Breast epithelium (tissue), 3 donors: Measurements from ENCODE around the gene BCL7C.

Experiments used
- POLR2A ChIP-seq: fragments of 450-650 bp; IDR thresholded peaks from one replicate; pipeline ENCODE4 v1.6.1; 2016; ENCODE audit warnings: antibody characterized with exemption, mild to moderate bottlenecking, moderate library complexity
- POLR2AphosphoS5 ChIP-seq, 3 donors: sonication (generic); formaldehyde crosslinking; IDR thresholded peaks; one replicate each; pipeline ENCODE4 v1.6.1; 2017; ENCODE audit warnings: antibody characterized with exemption in 3 of 3

- TF ChIP-seq POLR2A (no peak), POLR2AphosphoS5 (IDR thresholded peaks at IDR 0.05) (peak in 1 of 3 donors; percentile 74)
Observed at GRCh38 chr16:30896889-30897733, 3.2 kb upstream of the BCL7C start.
